ENCODE measurements around the gene SCO2.

Gene SCO2

DNA sequence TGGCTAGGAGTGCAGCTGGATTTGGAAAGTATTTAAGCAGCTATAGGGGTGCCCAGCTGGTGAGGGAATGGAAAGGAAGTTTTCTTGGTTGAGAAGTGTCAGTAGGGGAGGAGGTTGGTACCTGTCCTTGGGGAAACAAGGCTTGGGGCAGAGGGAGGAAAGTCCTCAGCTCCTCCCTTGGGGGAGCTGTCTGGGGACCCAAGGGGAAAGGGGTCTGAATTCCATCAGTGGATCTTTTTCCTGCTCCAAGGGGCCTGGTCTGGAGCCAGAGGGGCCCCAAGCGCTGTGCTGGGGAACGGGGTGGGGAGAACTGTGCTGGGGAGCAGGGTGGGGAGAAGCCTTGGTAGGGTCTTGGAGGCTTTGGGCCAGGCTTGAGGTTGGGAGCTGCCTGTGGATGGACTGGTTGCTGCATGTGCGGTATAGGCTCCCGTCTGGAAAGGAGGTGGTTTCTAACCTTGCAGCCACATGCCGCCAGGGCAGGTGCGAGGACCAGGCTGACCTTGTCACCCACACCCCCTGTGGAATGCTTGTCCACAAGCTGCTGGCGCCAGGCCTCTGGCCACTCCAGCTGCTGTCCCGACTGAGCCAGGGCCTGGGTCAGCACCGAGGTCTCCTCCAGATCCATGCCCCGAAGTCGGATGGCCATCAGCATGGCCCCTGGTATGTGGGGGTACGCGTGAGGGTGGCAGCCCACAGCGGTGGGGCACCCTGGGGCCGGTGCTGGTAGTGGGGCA, 3.5 kb upstream of the SCO2 start:
- TF ChIP-seq, protein P1, sequence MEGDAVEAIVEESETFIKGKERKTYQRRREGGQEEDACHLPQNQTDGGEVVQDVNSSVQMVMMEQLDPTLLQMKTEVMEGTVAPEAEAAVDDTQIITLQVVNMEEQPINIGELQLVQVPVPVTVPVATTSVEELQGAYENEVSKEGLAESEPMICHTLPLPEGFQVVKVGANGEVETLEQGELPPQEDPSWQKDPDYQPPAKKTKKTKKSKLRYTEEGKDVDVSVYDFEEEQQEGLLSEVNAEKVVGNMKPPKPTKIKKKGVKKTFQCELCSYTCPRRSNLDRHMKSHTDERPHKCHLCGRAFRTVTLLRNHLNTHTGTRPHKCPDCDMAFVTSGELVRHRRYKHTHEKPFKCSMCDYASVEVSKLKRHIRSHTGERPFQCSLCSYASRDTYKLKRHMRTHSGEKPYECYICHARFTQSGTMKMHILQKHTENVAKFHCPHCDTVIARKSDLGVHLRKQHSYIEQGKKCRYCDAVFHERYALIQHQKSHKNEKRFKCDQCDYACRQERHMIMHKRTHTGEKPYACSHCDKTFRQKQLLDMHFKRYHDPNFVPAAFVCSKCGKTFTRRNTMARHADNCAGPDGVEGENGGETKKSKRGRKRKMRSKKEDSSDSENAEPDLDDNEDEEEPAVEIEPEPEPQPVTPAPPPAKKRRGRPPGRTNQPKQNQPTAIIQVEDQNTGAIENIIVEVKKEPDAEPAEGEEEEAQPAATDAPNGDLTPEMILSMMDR (IDR thresholded peaks at IDR 0.05; ENCODE audit: insufficient read depth, low read length, poor library complexity, severe bottlenecking): no peak
- H3K4me3 ChIP-seq (replicated peaks; ENCODE audit: low read depth, low read length): peak overlapping the region; percentile 90
- DNase-seq (ENCODE audit: extremely low read depth, insufficient read length): peak; percentile 54
- peaks cover 5% of the 10 kb centered on the region for H3K36me3 ChIP-seq (ENCODE audit: control insufficient read depth, insufficient read depth, low read length)
- no peaks in the 10 kb centered on the region for H3K27me3 ChIP-seq (replicated peaks; ENCODE audit: control insufficient read depth, insufficient read depth, low read length)

- DNase-seq (ENCODE audit: extremely low read depth, insufficient read length): peak; percentile 19
- Histone ChIP-seq H3K36me3 (ENCODE audit: control insufficient read depth, insufficient read depth, low read length) (peaks cover 12% of the 10 kb centered on the region), H3K27me3 (replicated peaks; ENCODE audit: control insufficient read depth, insufficient read depth, low read length) (no peaks in the 10 kb centered on the region)
Measured at GRCh38 chr22:50527921-50528681, 2.7 kb upstream of the SCO2 start.

DNA sequence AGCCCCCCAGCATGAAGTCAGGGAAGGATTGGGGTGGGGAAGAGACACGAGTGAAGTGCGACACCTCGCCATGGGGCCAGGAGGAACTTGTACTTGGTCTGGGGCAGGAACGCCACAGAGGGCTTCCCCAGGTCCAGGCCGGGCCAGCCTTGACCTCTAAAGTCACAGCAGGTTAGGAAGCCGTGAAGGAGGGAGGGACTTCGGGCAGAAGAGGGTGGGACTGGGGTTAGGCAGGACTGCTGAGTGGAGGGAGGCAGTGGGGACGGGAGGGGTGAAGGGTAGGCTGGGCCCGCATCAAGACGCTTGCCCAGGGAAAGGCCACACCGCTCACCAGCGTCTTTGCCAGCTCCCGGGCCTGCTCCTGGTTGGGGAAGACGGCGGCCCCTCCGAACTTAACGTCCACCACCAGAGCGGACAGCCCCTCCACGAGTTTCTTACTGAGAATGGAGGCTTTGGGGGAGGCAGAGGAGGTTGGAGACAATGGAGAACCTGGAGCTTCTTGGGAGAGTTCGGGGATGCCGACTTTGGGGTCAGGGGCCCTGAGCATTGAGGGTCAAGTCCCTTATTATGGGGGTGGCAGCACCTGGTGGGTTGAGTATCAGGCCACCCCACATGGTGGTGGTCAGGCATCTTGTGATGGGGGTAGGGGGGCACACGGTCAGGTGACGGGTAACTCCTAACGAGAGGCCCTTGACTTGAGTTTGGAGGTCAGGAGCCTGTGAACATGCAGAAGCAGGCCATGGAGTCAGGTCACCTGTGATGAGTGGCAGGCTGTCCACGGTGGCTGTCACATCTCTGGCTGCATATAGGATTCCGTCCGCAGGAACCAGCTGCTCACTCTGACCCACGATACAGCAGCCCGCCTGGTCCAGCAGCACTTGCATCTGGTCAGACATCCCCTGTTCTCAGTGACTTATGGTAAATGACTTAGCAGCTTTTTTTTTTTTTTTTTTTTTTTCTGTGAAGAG, 1.7 kb upstream of the SCO2 start:
- DNase-seq (ENCODE audit: extremely low read depth, insufficient read length): peak; percentile 80
- Histone ChIP-seq H3K36me3 (ENCODE audit: control insufficient read depth, insufficient read depth, low read length) (peaks cover 21% of the 10 kb centered on the region), H3K27me3 (replicated peaks; ENCODE audit: control insufficient read depth, insufficient read depth, low read length) (no peaks in the 10 kb centered on the region), H3K4me3 (replicated peaks; ENCODE audit: low read depth, low read length) (peak overlapping the region; percentile 78)
- TF ChIP-seq, protein P1 (IDR thresholded peaks at IDR 0.05; ENCODE audit: insufficient read depth, low read length, poor library complexity, severe bottlenecking): no peak

More at GRCh38 chr22:50527921-50528681, 2.7 kb upstream of the SCO2 start:
- TF ChIP-seq, protein P1 (IDR thresholded peaks at IDR 0.05; ENCODE audit: insufficient read depth, low read length, poor library complexity, severe bottlenecking): no peak
- H3K4me3 ChIP-seq (replicated peaks; ENCODE audit: low read depth, low read length): no peak overlapping the region

DNA sequence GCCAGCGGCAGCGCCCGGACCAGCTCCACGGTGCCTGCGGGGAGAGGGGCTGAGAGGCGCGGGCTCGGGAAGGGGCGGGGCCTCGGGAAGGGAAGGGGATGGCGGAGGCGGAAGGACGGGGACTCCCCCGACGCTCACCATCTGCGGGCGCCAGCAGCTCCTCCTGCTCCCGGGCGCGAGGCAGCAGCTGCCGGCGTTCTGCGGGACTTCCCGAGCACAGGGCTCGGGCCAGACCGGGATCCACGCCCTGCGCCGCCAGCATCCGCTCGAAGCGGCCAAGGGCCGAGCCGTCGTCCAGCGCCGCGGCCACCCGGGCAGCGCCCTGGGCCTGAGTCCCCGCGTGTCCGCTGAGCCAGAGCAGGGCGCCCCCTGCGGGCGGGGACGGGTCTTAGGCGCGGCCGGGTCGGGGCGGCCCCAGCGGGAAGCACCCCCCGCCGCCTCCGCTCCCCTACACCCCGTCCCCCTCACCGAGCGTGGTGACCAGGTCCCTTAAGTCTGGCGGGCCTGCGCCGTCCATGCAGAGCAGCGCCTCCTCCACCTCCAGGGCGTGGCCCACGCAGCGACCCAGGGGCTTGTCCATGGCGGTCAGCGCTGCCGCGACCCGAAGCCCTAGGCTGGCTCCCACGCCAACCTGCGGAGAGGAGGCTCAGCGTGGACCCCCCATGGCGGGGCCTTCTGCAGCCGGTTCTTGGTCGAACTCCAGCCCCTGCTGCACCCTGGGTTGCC, 873 bp upstream of the SCO2 start:
- DNase-seq (ENCODE audit: extremely low read depth, insufficient read length): peak; percentile 91
- Histone ChIP-seq H3K36me3 (ENCODE audit: control insufficient read depth, insufficient read depth, low read length) (peaks cover 27% of the 10 kb centered on the region), H3K4me3 (replicated peaks; ENCODE audit: low read depth, low read length) (peak overlapping the region; percentile 78), H3K27me3 (replicated peaks; ENCODE audit: control insufficient read depth, insufficient read depth, low read length) (no peaks in the 10 kb centered on the region)
- TF ChIP-seq, protein P1 (IDR thresholded peaks at IDR 0.05; ENCODE audit: insufficient read depth, low read length, poor library complexity, severe bottlenecking): peak; percentile 27

- Histone ChIP-seq H3K36me3 (ENCODE audit: control insufficient read depth, insufficient read depth, low read length) (peaks cover 30% of the 10 kb centered on the region), H3K4me3 (replicated peaks; ENCODE audit: low read depth, low read length) (peak overlapping the region; percentile 78), H3K27me3 (replicated peaks; ENCODE audit: control insufficient read depth, insufficient read depth, low read length) (no peaks in the 10 kb centered on the region)
- DNase-seq (ENCODE audit: extremely low read depth, insufficient read length): no peak
- TF ChIP-seq, protein P1 (IDR thresholded peaks at IDR 0.05; ENCODE audit: insufficient read depth, low read length, poor library complexity, severe bottlenecking): no peak
Measured at GRCh38 chr22:50525858-50526107, 385 bp upstream of the SCO2 start.

All from GM06990 (cell line).